RPMI7951 (cell line): ENCODE results near the gene CYP24A1. TPM values are rescaled to one million over a fixed set of nuclear protein-coding genes. Genes with fewer than 3 reads are reported as not detected.

Experiments used
- DNase-seq: peaks from one replicate; pipeline ENCODE4 v3.0.0-alpha.2; 2012; ENCODE audit warnings: low read depth
- total RNA-seq: library from RNA; depleted of rRNA; stranded (reverse); fragments of >200 nt; shearing (Covaris generic); gene quantifications from 2 replicates; pipeline ENCODE4 v1.2.3, GENCODE V29; 2014

The CYP24A1 gene
- total RNA-seq, 1 experiment from 2014 or later, result 1.1 TPM

DNA sequence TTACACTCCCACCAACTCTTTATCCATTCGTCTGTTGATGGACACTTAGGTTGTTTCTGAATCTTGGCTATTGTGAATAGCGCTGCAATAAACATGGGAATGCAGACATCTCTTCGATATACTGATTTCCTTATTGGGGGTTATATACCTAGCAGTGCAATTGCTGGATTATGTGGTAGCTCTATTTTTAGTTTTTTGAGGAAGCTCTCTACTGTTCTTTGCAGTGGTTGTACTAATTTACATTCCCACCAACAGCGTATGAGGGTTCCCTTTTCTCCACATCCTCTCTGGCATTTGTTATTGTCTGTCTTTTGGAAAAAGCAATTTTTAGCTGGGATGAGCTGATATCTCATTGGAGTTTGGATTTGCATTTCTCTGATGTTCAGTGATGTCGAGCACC lies 29.5 kb upstream of the CYP24A1 start:
- DNase-seq, result no peak

- DNase-seq, result no peak
Measured at GRCh38 chr20:54201268-54201846, 27.6 kb upstream of the CYP24A1 start.

DNA sequence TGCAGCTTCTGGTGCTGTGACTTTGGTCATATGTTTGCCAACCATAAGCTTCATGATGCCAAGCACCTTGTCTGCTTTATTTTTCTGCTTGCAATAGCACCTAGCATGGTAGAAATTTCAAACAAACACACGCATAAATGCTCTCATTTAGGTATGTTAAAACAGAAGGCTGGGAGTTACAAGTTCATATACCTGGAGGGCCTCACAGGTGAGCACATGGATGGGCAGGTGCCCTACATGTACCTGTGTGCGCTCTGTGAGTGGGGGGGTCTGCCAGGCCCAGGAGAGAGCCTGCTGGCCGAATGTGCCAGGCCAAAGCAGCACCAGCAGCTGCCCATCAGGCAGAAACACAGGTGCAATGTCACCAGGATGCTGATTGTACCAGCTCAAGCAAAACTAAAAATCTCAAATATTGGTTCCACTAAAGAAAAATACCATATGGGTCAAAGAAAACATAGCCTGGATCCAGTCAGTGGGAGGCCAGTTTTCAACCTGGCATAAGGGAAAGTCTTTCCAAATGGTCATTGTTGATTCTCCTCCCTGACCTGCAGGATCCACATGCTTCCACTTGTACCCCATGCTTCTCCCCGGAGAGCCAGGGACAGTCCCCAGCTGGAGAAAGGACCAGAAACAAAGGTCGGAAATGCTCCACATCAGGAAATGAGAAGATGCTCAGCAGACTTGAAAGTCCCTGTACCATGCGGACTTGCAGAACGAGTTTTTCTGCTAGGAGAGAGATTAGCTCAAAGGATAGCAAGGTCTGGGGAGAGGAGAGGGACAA lies 26.9 kb upstream of the CYP24A1 start:
- no peak for DNase-seq

GRCh38 chr20:54199721-54200176 lies 26.0 kb upstream of the CYP24A1 start:
- DNase-seq, result peak; percentile 73

DNA sequence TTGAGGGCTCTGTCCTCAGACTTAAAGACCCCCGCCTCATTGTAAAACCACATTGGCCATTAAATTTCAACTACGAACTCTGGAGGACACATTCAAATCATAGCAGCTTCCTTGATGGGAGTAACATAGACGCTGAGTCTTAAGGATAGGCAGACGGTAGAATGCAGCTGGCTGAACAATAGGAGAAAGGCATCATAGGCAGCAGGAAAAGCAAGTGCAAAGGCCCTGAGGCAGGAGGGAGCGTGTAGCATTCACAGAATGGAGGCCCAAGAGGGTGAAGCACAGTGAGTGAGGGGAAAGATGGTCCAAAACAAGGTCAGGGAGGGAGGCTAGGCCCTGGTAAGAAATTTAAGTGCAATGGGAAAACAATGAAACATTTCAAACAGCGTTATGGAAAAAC lies 25.5 kb upstream of the CYP24A1 start:
- no peak for DNase-seq

DNA sequence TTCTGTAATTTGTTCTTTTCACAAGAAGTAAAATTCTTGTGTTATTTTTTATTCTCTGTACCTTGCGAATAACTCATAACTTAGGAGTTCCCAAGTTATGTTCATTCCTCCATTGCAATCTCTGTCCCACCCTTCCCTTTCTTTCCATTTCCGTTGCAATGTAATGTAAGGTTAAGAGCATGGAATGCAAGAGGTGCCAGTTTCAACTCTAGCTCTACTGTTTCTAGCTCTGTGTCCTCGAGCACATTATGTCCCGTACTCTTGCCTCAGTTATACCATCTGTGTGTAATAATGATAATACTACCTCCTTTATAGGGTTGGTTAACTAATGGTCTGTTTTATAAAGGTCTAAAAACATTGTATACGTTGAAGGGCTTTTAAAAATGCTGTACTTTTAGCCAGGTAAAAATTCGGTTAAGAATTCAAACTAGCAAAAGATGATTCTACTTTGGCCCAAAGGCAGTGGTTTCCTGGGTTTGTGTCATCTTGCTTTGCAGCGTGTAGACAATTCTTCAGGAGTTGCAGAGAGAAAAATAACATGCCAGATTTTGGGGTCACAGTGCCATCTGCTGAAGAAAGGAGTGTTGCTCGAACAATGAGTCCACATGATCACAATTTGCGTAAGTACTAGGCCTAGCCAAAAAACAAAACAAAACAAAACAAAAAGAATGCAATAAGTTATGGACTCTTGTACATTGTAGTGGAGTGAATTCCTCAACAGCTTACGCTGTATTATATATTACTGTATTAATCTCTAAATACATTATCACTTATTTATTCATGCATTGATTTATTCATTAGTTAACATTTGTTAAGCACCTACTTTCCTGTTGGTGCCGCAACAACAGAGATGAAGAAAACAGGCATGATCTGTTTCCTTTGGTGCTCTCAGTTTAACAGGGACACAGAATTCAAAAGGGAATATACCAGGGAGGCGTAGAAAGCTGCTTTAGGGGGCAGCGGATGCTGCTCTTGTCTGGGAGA lies 24.1 kb upstream of the CYP24A1 start:
- DNase-seq, result peak; percentile 77

DNA sequence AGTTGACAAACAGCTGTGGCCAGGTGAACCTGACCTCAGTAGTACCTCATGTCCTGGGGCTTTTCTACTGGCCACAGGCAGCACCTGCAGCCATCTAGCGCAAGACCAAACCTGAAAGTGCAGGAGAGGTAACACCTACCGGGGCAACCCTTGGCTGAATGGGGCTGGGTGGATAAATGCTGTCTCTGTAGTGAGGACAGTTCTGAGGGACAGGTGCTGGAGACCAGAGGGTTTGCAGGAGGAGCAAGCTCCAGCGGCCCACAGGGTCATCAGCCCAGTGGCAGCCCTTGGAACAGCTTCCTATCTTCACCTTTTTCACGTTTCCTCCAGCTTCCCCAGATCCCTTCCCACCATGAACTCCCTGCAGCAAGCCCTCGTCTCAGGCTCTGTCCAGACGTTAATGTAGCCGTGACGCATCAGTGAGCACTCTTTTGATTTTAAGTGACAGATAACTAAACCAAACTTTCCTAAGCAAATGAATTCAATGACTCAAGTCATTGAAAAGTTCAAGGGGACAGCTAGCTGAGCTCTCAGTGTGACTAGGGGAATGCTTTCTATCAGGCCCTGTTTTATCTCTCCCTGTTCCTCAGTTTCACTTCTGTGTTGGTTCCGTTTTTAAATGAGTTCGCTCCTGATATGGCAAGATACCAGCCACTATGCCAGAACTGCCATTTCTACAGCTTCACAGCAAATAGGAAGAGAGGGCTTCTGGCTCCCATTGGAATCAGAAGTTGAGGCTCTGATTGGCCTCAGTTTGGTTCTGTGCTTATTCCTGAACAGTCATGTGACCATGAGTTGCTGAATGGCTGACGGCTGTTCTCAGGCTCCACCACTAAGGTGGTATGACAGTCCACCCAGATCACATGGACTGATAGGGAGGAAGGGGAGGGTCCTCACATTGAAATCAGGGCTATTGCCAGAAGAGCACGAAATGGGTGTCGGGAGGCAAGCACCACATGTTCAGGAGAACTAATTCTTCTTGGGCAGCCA lies 22.0 kb upstream of the CYP24A1 start:
- DNase-seq, result no peak

- peak; percentile 44 for DNase-seq
Measured at GRCh38 chr20:54194724-54195438, 21.1 kb upstream of the CYP24A1 start.

- no peak for DNase-seq
Measured at GRCh38 chr20:54193817-54194216, 20.0 kb upstream of the CYP24A1 start.

- no peak for DNase-seq
Measured at GRCh38 chr20:54190217-54190616, 16.4 kb upstream of the CYP24A1 start.

DNA sequence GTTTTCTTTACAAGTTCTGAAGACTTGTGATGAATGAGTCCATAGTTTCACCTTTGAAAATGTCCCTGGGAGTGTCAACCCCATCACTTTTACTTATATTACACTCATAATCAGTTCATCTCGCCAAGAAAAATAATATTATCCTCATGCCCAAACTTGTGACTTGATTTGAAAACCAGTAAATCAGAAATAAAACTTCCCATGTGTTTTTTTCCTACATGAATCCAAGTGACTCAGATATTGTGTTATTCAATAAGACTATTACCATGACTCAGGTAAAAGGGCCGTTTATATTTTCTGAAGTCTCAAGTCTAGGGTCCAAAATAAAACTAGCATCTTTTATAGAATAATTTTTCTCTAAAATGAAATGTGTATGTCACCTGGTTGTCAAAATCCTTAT lies 15.8 kb upstream of the CYP24A1 start:
- DNase-seq, result no peak

GRCh38 chr20:54188132-54188849 lies 14.5 kb upstream of the CYP24A1 start:
- DNase-seq, result no peak

- no peak for DNase-seq
Measured at GRCh38 chr20:54184904-54185626, 11.3 kb upstream of the CYP24A1 start.

- DNase-seq, result no peak
Measured at GRCh38 chr20:54184071-54184470, 10.3 kb upstream of the CYP24A1 start.

DNA sequence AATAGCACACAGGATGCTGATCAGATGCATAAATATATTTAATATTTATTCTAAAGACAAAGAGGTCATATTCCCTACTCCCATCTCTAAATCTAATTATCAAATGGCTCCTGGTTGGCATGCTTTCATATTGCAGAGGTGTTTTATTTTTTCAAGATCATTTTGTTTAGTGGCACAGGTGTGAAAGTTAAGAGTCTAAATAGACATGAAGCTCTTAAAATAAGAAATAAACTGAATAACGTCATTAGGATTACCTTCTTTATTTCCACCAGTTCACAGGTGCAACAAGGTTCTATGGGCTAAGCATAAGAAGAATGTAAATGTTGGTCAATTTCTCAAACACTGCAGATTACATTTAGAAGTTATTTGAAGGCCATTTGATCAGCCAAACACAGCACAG lies 7.1 kb upstream of the CYP24A1 start:
- no peak for DNase-seq

DNA sequence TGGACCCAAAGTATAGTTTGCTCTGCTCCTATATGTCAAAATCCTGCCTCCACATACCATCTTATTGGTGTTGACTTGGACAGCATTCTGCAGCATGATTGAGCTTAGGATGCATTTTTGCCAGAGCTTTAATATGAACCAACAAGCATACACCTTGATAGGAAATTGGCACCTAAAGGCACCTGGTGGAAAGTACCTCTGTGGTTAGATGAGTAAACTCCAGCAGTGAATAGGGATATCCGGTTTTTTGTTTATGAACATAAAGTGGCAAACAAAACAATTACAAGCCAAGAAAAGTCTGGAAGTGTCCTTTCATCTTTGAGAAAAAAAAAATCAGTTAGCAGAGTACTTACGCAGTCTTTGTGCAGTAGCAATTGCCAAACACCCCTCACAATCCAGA lies 6.2 kb upstream of the CYP24A1 start:
- DNase-seq, result no peak

GRCh38 chr20:54178256-54178655 lies 4.5 kb upstream of the CYP24A1 start:
- DNase-seq, result no peak

GRCh38 chr20:54177378-54177777 lies 3.6 kb upstream of the CYP24A1 start:
- DNase-seq, result no peak

- DNase-seq, result peak; percentile 73
Measured at GRCh38 chr20:54176610-54177009, 2.8 kb upstream of the CYP24A1 start.
